CD4-positive, CD25-positive, alpha-beta regulatory T cell (primary cell): Measurements from ENCODE around the gene VKORC1L1. TPM values are rescaled to one million over a fixed set of nuclear protein-coding genes. Genes with fewer than 3 reads are reported as not detected.
A peak's percentile ranks its signal among the peaks of the same experiment; 100 is the strongest.

Experiments used
- ATAC-seq, 2 donors: fragments of 150-1000 bp; cut with Tn5 transposase; one replicate each; pipeline ENCODE4 v1.10.0; 2021; ENCODE audit warnings: low read depth in 2 of 2, moderate number of reproducible peaks in 2 of 2, moderate library complexity in 1 of 2
- DNase-seq, 3 donors: peaks; one replicate each; pipeline versions ENCODE4 v3.0.0 to v3.0.0-alpha.2; 2012 to 2022; ENCODE audit warnings: mixed read lengths in 1 of 3
- H3K27ac ChIP-seq: one replicate; pipeline ENCODE4 v1.7.0; 2013; ENCODE audit warnings: mild to moderate bottlenecking, low read length; ENCODE audit not compliant: insufficient read depth, poor library complexity, severe bottlenecking
- H3K27me3 ChIP-seq: one replicate; pipeline ENCODE4 v1.7.0; 2013; ENCODE audit warnings: low read length; ENCODE audit not compliant: control insufficient read depth, insufficient read depth
- H3K36me3 ChIP-seq: one replicate; pipeline ENCODE4 v1.7.0; 2013; ENCODE audit warnings: mild to moderate bottlenecking, low read length, moderate library complexity; ENCODE audit not compliant: control insufficient read depth, insufficient read depth
- H3K4me1 ChIP-seq: 2 replicates; pipeline ENCODE4 v1.7.0; 2013; ENCODE audit warnings: mild to moderate bottlenecking, low read length; ENCODE audit not compliant: insufficient read depth, control insufficient read depth, poor library complexity, severe bottlenecking
- H3K4me3 ChIP-seq: one replicate; pipeline ENCODE4 v1.7.0; 2013; ENCODE audit warnings: low read depth, mild to moderate bottlenecking, low read length, moderate library complexity
- H3K9me3 ChIP-seq, 2 experiments: 1 replicate in 1 of 2; 2 replicates in 1 of 2; pipeline ENCODE4 v1.7.0; 2013; ENCODE audit warnings: low read length in 2 of 2, mild to moderate bottlenecking in 1 of 2, moderate library complexity in 1 of 2; ENCODE audit not compliant: control insufficient read depth in 2 of 2
- H3K27ac Mint-ChIP-seq, 3 donors: one replicate each; pipeline ENCODE4 v1.8.0; 2020 to 2022; ENCODE audit warnings: mild to moderate bottlenecking in 3 of 3, mixed read lengths in 3 of 3, moderate library complexity in 2 of 3
- H3K27me3 Mint-ChIP-seq: one replicate; pipeline ENCODE4 v1.8.0; 2022; ENCODE audit warnings: mild to moderate bottlenecking, mixed read lengths
- H3K36me3 Mint-ChIP-seq: one replicate; pipeline ENCODE4 v1.8.0; 2020; ENCODE audit warnings: mixed read lengths
- H3K4me1 Mint-ChIP-seq, 4 donors: one replicate each; pipeline ENCODE4 v1.8.0; 2020 to 2022; ENCODE audit warnings: mixed read lengths in 4 of 4, mild to moderate bottlenecking in 1 of 4
- H3K4me3 Mint-ChIP-seq, 4 donors: one replicate each; pipeline ENCODE4 v1.8.0; 2020 to 2022; ENCODE audit warnings: mild to moderate bottlenecking in 4 of 4, mixed read lengths in 4 of 4, moderate library complexity in 3 of 4
- H3K9me3 Mint-ChIP-seq, 7 donors: one replicate each; pipeline ENCODE4 v1.8.0; 2020 to 2022; ENCODE audit warnings: mixed read lengths in 7 of 7, mild to moderate bottlenecking in 3 of 7, moderate library complexity in 2 of 7
- polyA plus RNA-seq, 4 donors: library from polyadenylated mRNA; unstranded; fragments of 300-500 nt; fragmentation: Illumina TruSeq; gene quantifications; one replicate each; pipeline ENCODE4 v1.2.3, GENCODE V29; 2021
- total RNA-seq: library from RNA; stranded (reverse); gene quantifications from one replicate; pipeline ENCODE4 v1.2.3, GENCODE V29; 2022

The VKORC1L1 gene
- total and polyA plus RNA-seq, 5 donors from 2014 or later: 3.7 to 5.5 (median 3.9) TPM

GRCh38 chr7:65974876-65975275 is 102.0 kb downstream of the VKORC1L1 start:
- H3K4me1 ChIP-seq: no peaks in the 10 kb centered on the region
- H3K36me3 ChIP-seq: peaks cover 46% of the 10 kb centered on the region
- Mint-ChIP-seq H3K4me1 (peaks cover 0 to 4% (median 0%) of the 10 kb centered on the region in 4 donors), H3K4me3 (no peak overlapping the region), H3K9me3 (no peaks in the 10 kb centered on the region), H3K27me3 (no peaks in the 10 kb centered on the region), H3K36me3 (peaks cover 16% of the 10 kb centered on the region), H3K27ac (no peak overlapping the region)
- no peak overlapping the region for H3K4me3 ChIP-seq
- H3K27me3 ChIP-seq: no peaks in the 10 kb centered on the region
- no peak overlapping the region for H3K27ac ChIP-seq
- ATAC-seq: no peak
- no peaks in the 10 kb centered on the region for H3K9me3 ChIP-seq
- DNase-seq: no peak

GRCh38 chr7:65975814-65976445 is 103.1 kb downstream of the VKORC1L1 start:
- Histone ChIP-seq H3K27me3 (no peaks in the 10 kb centered on the region), H3K4me3 (no peak overlapping the region), H3K36me3 (peaks cover 39% of the 10 kb centered on the region), H3K4me1 (peaks cover 8% of the 10 kb centered on the region), H3K9me3 (no peaks in the 10 kb centered on the region), H3K27ac (no peak overlapping the region)
- H3K4me3 Mint-ChIP-seq: peak overlapping the region in 1 of 4 donors; percentile 44
- H3K9me3 Mint-ChIP-seq: no peaks in the 10 kb centered on the region
- no peak overlapping the region for H3K27ac Mint-ChIP-seq
- DNase-seq: no peak
- ATAC-seq: no peak
- H3K27me3 Mint-ChIP-seq: no peaks in the 10 kb centered on the region
- peaks cover 0 to 12% (median 7%) of the 10 kb centered on the region in 4 donors for H3K4me1 Mint-ChIP-seq
- H3K36me3 Mint-ChIP-seq: peaks cover 15% of the 10 kb centered on the region

- H3K27me3 ChIP-seq: no peaks in the 10 kb centered on the region
- H3K36me3 Mint-ChIP-seq: peaks cover 12% of the 10 kb centered on the region
- no peak for DNase-seq
- no peaks in the 10 kb centered on the region for H3K9me3 ChIP-seq
- peaks cover 16% of the 10 kb centered on the region for H3K4me1 ChIP-seq
- H3K27me3 Mint-ChIP-seq: no peaks in the 10 kb centered on the region
- H3K4me3 ChIP-seq: no peak overlapping the region
- peaks cover 33% of the 10 kb centered on the region for H3K36me3 ChIP-seq
- H3K27ac ChIP-seq: no peak overlapping the region
- no peaks in the 10 kb centered on the region for H3K9me3 Mint-ChIP-seq
- no peak overlapping the region for H3K27ac Mint-ChIP-seq
- no peak overlapping the region for H3K4me3 Mint-ChIP-seq
- no peak for ATAC-seq
- H3K4me1 Mint-ChIP-seq: peaks cover 0 to 18% (median 10%) of the 10 kb centered on the region in 4 donors
Measured at GRCh38 chr7:65976659-65977196, 103.9 kb downstream of the VKORC1L1 start.

- H3K27ac ChIP-seq: no peak overlapping the region
- Mint-ChIP-seq H3K27ac (peak overlapping the region; percentile 31 to 49 (median 48)), H3K36me3 (peaks cover 7% of the 10 kb centered on the region), H3K4me1 (peaks cover 0 to 18% (median 10%) of the 10 kb centered on the region in 4 donors), H3K9me3 (no peaks in the 10 kb centered on the region), H3K4me3 (peak overlapping the region; percentile 8 to 68 (median 44)), H3K27me3 (no peaks in the 10 kb centered on the region)
- no peak overlapping the region for H3K4me3 ChIP-seq
- peaks cover 21% of the 10 kb centered on the region for H3K4me1 ChIP-seq
- ATAC-seq: no peak
- no peak for DNase-seq
- H3K27me3 ChIP-seq: no peaks in the 10 kb centered on the region
- peaks cover 16% of the 10 kb centered on the region for H3K36me3 ChIP-seq
- no peaks in the 10 kb centered on the region for H3K9me3 ChIP-seq
Measured at GRCh38 chr7:65978891-65979582, 106.2 kb downstream of the VKORC1L1 start.

- peaks cover 8% of the 10 kb centered on the region for H3K36me3 ChIP-seq
- no peak overlapping the region for H3K27ac ChIP-seq
- peaks cover 7% of the 10 kb centered on the region for H3K36me3 Mint-ChIP-seq
- peak overlapping the region; percentile 85 to 96 (median 92) for H3K4me3 Mint-ChIP-seq
- ATAC-seq (no peak), DNase-seq (no peak)
- no peaks in the 10 kb centered on the region for H3K9me3 ChIP-seq
- H3K4me1 Mint-ChIP-seq: peaks cover 0 to 18% (median 10%) of the 10 kb centered on the region in 4 donors
- H3K27me3 ChIP-seq: no peaks in the 10 kb centered on the region
- H3K27me3 Mint-ChIP-seq: no peaks in the 10 kb centered on the region
- H3K4me1 ChIP-seq: peaks cover 21% of the 10 kb centered on the region
- H3K9me3 Mint-ChIP-seq: no peaks in the 10 kb centered on the region
- peak overlapping the region in 2 of 3 donors; percentile 31 to 49 for H3K27ac Mint-ChIP-seq
- no peak overlapping the region for H3K4me3 ChIP-seq
Measured at GRCh38 chr7:65979583-65980477, 107.0 kb downstream of the VKORC1L1 start.

GRCh38 chr7:65980478-65981250 is 107.8 kb downstream of the VKORC1L1 start:
- Histone ChIP-seq H3K9me3 (no peaks in the 10 kb centered on the region), H3K4me1 (peaks cover 21% of the 10 kb centered on the region), H3K36me3 (peaks cover 4% of the 10 kb centered on the region), H3K27me3 (no peaks in the 10 kb centered on the region), H3K4me3 (peak overlapping the region; percentile 66), H3K27ac (peak overlapping the region; percentile 67)
- Mint-ChIP-seq H3K4me3 (peak overlapping the region; percentile 85 to 96 (median 92)), H3K27me3 (no peaks in the 10 kb centered on the region), H3K9me3 (no peaks in the 10 kb centered on the region), H3K27ac (peak overlapping the region; percentile 88 to 93 (median 91)), H3K4me1 (peaks cover 0 to 18% (median 10%) of the 10 kb centered on the region in 4 donors), H3K36me3 (peaks cover 7% of the 10 kb centered on the region)
- ATAC-seq (peak; percentile 55 to 64), DNase-seq (peak; percentile 28 to 83 (median 52))
